AG04450 (cell line): ENCODE results near the gene MPST. TPM values are rescaled to one million over a fixed set of nuclear protein-coding genes. Genes with fewer than 3 reads are reported as not detected.
"Not testable (repeated sequence)": the region's sequence is repeated elsewhere in the genome, so short reads cannot be mapped to it uniquely, and the experiment has no call there.

Experiments used
- CTCF ChIA-PET: fragments of 300-600, 350-600 bp; formaldehyde crosslinking; extraction: SDS; loops from one replicate; lab custom pipeline; 2022; ENCODE audit warnings: antibody characterized with exemption, inconsistent platforms; lab: Charles Lee
- POLR2A ChIA-PET: fragments of 350-600 bp; formaldehyde crosslinking; extraction: SDS; loops from one replicate; lab custom pipeline; 2021; ENCODE audit warnings: antibody characterized with exemption, inconsistent platforms; lab: Yijun Ruan, JAX
- DNase-seq: peaks from one replicate; pipeline ENCODE4 v3.0.0-alpha.2; 2011; ENCODE audit warnings: low read depth, low spot score
- H3K27ac ChIP-seq: one replicate; pipeline ENCODE4 v1.5.1; 2012; ENCODE audit warnings: low read depth, low read length, control low read depth
- H3K27me3 ChIP-seq: one replicate; pipeline ENCODE4 v1.6.0; 2012; ENCODE audit warnings: low read length; ENCODE audit not compliant: control insufficient read depth, insufficient read depth
- H3K4me3 ChIP-seq: 2 replicates; pipeline ENCODE4 v1.5.1; 2011; ENCODE audit warnings: mild to moderate bottlenecking, low read depth, low read length, control low read depth
- H3K9me3 ChIP-seq: 2 replicates; pipeline ENCODE4 v1.5.1; 2012; ENCODE audit warnings: low read length; ENCODE audit not compliant: control insufficient read depth, insufficient read depth
- polyA plus RNA-seq: library from polyadenylated mRNA; depleted of rRNA; stranded (reverse); fragments of >200 nt; gene quantifications from 2 replicates; pipeline ENCODE4 v1.2.3, GENCODE V29; 2011
- TF ChIP-seq, protein P1 (sequence below): IDR thresholded peaks from 2 replicates; pipeline ENCODE4 v1.5.1; 2011; ENCODE audit warnings: low read depth, low read length, control low read depth, inconsistent platforms

Gene MPST
- polyA plus RNA-seq, 1 experiment, result 33.3 TPM

DNA sequence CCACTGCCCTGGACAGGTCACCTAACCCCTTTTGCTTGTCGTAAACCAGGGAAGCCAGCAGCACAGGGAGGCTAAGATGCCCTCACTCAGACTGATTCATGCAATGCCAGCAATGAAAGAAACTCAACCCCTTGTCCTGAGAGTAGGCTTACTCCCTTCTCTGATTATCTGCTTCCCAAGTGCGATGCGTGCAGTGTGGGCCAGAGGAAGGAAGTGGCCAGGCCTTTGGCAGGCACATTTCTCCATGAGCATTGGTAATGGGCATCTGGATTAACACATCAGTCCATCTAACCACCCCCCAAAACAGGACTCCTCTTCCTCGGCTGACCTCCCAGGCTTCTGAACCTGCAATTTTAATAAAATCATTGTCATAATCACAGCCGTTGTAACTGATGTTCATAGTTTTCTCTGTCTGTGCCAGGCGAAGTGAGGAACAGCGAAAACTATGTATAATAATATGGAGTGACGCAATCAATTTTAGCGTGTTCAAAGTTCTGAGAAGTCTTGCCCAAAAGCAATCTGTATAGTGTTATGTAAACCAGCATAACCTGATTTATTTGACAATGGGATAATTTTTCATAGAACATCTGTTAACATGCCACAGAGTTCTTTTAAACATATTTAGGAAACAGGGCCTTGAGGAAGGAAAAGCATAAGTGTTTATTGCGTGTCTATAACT is 34.2 kb upstream of the MPST start:
- DNase-seq, result no peak
- no peak overlapping the region for H3K4me3 ChIP-seq
- TF ChIP-seq, protein P1, sequence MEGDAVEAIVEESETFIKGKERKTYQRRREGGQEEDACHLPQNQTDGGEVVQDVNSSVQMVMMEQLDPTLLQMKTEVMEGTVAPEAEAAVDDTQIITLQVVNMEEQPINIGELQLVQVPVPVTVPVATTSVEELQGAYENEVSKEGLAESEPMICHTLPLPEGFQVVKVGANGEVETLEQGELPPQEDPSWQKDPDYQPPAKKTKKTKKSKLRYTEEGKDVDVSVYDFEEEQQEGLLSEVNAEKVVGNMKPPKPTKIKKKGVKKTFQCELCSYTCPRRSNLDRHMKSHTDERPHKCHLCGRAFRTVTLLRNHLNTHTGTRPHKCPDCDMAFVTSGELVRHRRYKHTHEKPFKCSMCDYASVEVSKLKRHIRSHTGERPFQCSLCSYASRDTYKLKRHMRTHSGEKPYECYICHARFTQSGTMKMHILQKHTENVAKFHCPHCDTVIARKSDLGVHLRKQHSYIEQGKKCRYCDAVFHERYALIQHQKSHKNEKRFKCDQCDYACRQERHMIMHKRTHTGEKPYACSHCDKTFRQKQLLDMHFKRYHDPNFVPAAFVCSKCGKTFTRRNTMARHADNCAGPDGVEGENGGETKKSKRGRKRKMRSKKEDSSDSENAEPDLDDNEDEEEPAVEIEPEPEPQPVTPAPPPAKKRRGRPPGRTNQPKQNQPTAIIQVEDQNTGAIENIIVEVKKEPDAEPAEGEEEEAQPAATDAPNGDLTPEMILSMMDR, result no peak
- CTCF ChIA-PET, result interaction anchor here (0.6 kb wide), 1 partner anchor 431 kb away, joined by 3 read pairs; no protein-coding TSS in a partner anchor
- POLR2A ChIA-PET, result no interaction called here
- H3K27ac ChIP-seq, result no peak overlapping the region
- peaks cover 13% of the 10 kb centered on the region for H3K27me3 ChIP-seq
- H3K9me3 ChIP-seq, result peaks cover 7% of the 10 kb centered on the region; the same call in 1 of the 2 replicates

DNA sequence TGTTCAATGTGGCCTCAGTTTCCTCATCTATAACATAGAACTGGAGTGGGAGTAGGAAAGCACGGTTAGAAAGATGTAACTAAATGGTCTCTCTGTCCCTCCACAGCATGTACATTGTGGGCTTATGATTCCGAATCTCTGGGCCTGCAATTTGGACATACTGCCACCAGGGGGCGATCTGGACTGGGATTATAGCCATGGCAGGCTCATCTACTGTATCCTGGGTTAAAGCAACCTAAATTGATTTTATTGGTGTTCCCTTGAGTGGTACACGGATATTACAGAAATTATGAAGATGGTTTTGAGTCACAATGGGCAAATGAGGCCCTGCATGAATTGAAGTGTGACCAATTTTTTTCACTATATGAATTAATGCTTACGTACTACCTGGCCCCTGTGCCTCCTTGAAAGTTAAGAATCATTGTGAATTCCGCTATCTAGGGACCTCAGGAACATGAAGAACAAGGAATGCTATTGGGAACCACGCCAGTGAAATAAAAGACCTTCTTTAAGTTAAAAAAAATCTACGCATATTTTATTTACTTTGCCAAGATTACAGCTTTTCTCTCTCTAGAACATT is 33.2 kb upstream of the MPST start:
- no peak for DNase-seq
- H3K9me3 ChIP-seq, result peaks cover 7% of the 10 kb centered on the region; the same call in 1 of the 2 replicates
- peaks cover 15% of the 10 kb centered on the region for H3K27me3 ChIP-seq
- no peak overlapping the region for H3K4me3 ChIP-seq
- CTCF ChIA-PET, result no interaction called here
- POLR2A ChIA-PET, result no interaction called here
- TF ChIP-seq, protein P1, result peak; percentile 58
- no peak overlapping the region for H3K27ac ChIP-seq

DNA sequence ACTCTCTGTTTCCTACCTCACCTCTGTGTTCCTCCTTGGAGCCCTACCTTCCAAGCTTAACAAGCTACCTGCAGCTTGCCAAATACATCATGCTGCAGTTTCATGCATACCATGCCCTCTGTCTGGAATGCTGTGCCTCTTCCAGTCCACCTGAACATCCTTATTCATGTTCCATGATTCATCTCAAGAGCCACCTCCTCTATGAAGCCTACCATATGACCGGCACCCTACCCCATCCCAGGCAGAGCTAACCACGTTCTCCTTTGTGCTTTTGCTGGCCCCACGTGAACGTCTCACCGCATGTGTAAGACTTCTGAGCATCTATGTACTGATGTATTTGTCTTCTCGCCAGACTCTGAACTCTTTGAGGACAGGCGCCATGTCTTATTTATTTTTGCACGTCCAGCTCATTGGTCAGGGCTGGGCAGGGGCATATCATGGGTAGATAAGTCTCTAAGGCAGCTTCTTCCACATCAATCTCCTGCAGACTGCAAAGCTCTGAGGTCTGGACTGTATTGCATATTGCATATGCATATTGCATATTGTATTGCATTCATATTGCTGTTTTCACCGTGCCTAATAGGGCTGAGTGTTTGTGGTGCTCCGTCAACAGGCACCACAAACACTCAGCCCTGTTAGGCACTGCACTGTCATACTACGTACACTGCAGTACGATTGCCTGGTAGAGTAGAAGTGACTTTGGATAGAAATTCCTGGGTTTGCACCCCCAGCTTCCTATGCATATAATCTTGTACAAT is 31.3 kb upstream of the MPST start:
- ChIA-PET POLR2A (no interaction called here), CTCF (interaction anchor here (0.7 to 1.4 kb wide), 2 partner anchors 11 to 132 kb away, joined by 3 read pairs; no protein-coding TSS in a partner anchor)
- no peak for DNase-seq
- TF ChIP-seq, protein P1, result no peak
- Histone ChIP-seq H3K27ac (no peak overlapping the region), H3K9me3 (peaks cover 7% of the 10 kb centered on the region; the same call in 1 of the 2 replicates), H3K4me3 (no peak overlapping the region), H3K27me3 (peaks cover 16% of the 10 kb centered on the region)

DNA sequence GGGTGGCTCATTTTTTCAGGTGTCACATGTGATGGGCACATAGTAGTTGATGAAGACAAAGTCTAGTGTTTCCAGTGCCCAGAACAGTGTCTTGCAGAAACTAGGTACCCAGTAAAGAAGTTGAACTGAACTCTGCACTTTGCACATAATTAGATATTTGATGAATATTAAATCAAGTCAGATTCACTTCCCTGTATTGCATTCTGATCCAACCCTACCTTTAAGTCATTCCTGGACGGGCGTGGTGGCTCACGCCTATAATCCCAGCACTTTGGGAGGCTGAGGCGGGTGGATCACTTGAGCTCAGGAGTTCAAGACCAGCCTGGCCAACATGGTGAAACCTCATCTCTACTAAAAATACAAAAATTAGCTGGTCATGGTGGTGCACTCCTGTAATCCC is 30.5 kb upstream of the MPST start:
- POLR2A ChIA-PET, DNase-seq, H3K9me3 ChIP-seq, CTCF ChIA-PET, H3K4me3 ChIP-seq, H3K27ac ChIP-seq: not testable (repeated sequence)
- peaks cover 16% of the 10 kb centered on the region for H3K27me3 ChIP-seq

DNA sequence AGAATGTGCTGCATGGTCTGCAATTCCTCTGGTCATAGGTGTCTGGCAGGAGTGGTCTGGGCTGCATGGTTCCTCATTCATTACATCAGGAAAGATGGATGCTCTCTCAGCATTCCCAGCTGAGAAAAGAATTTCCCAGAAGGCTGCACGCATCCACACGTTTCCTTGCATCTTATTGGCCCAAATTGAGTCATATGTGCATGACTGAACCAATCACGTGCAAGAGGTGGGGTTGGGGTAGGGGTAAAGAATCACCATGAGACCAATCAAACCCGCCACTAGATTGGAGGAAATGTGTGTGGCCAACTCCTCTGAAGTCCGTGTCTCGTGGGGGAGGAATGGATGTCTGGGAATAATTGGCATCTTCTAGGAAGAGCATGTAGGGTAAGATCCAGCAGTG is 29.1 kb upstream of the MPST start:
- TF ChIP-seq, protein P1, result no peak
- DNase-seq, result no peak
- peaks cover 21% of the 10 kb centered on the region for H3K27me3 ChIP-seq
- peaks cover 7% of the 10 kb centered on the region for H3K9me3 ChIP-seq
- H3K4me3 ChIP-seq, result no peak overlapping the region
- ChIA-PET POLR2A (no interaction called here), CTCF (no interaction called here)
- H3K27ac ChIP-seq, result no peak overlapping the region
